Transverse colon (tissue), 3 donors: ENCODE results near the gene CCDC71.

Experiments
- CTCF ChIP-seq, 5 experiments: fragments of 200-600 bp in 3 of 5; fragments of 450-650 bp in 2 of 5; sonication (generic) in 3 of 5; IDR thresholded peaks; 1 replicate in 2 of 5; 2 replicates in 3 of 5; pipeline ENCODE4 v1.5.1; 2016 to 2017; ENCODE audit warnings: antibody characterized with exemption in 5 of 5, inconsistent platforms in 3 of 5, mild to moderate bottlenecking in 2 of 5, moderate library complexity in 1 of 5
- EP300 ChIP-seq: sonication (generic); formaldehyde crosslinking; IDR thresholded peaks from one replicate; pipeline ENCODE4 v1.6.1; 2017; ENCODE audit warnings: antibody characterized with exemption, low read depth
- POLR2A ChIP-seq: fragments of 450-650 bp; IDR thresholded peaks from one replicate; pipeline ENCODE4 v1.6.1; 2016; ENCODE audit warnings: antibody characterized with exemption, mild to moderate bottlenecking, moderate library complexity

GRCh38 chr3:49166752-49167556, 823 bp upstream of the CCDC71 start:
- no peak for TF ChIP-seq CTCF (IDR thresholded peaks at IDR 0.05)
- TF ChIP-seq POLR2A, result no peak
- no peak for TF ChIP-seq EP300
